ENCODE data around the gene SETD4.

- TF ChIP-seq YY1 (IDR thresholded peaks at IDR 0.05; ENCODE audit: low read depth) (no peak), TEAD4 (IDR thresholded peaks at IDR 0.05) (no peak), RAD21 (IDR thresholded peaks at IDR 0.05; ENCODE audit: low read depth) (no peak), EGR1 (IDR thresholded peaks at IDR 0.05) (no peak)
Measured at GRCh38 chr21:36010801-36011200, 49.5 kb downstream of the SETD4 start.

Measured in Ishikawa (cell line).